ENCODE measurements around the gene ZBTB20.

The ZBTB20 gene

GRCh38 chr3:114454551-114455251 is 692.4 kb downstream of the ZBTB20 start:
- peak overlapping the region; percentile 57 for H3K4me3 ChIP-seq (ENCODE audit: low read depth, low read length)

GRCh38 chr3:114453361-114453780 is 693.7 kb downstream of the ZBTB20 start:
- H3K4me3 ChIP-seq (ENCODE audit: low read depth, low read length): no peak overlapping the region

GRCh38 chr3:114452937-114453336 is 694.2 kb downstream of the ZBTB20 start:
- H3K4me3 ChIP-seq (ENCODE audit: low read depth, low read length): no peak overlapping the region

GRCh38 chr3:114452256-114452655 is 694.8 kb downstream of the ZBTB20 start:
- no peak overlapping the region for H3K4me3 ChIP-seq (ENCODE audit: low read depth, low read length)

- H3K4me3 ChIP-seq (ENCODE audit: low read depth, low read length): no peak overlapping the region
These were observed 695.5 kb downstream of the ZBTB20 start for GRCh38 chr3:114451561-114452018.

GRCh38 chr3:114451051-114451451 is 696.0 kb downstream of the ZBTB20 start:
- H3K4me3 ChIP-seq (ENCODE audit: low read depth, low read length): no peak overlapping the region

- no peak overlapping the region for H3K4me3 ChIP-seq (ENCODE audit: low read depth, low read length)
These were observed 697.0 kb downstream of the ZBTB20 start for GRCh38 chr3:114450008-114450596.

GRCh38 chr3:114449271-114450007 is 697.6 kb downstream of the ZBTB20 start:
- no peak overlapping the region for H3K4me3 ChIP-seq (ENCODE audit: low read depth, low read length)

GRCh38 chr3:114447950-114448479 is 699.1 kb downstream of the ZBTB20 start:
- H3K4me3 ChIP-seq (ENCODE audit: low read depth, low read length): no peak overlapping the region

- H3K4me3 ChIP-seq (ENCODE audit: low read depth, low read length): no peak overlapping the region
These were observed 699.5 kb downstream of the ZBTB20 start for GRCh38 chr3:114447545-114447944.

GRCh38 chr3:114446600-114446999 is 700.5 kb downstream of the ZBTB20 start:
- H3K4me3 ChIP-seq (ENCODE audit: low read depth, low read length): no peak overlapping the region

- H3K4me3 ChIP-seq (ENCODE audit: low read depth, low read length): no peak overlapping the region
These were observed 701.9 kb downstream of the ZBTB20 start for GRCh38 chr3:114445233-114445632.

- no peak overlapping the region for H3K4me3 ChIP-seq (ENCODE audit: low read depth, low read length)
These were observed 702.9 kb downstream of the ZBTB20 start for GRCh38 chr3:114444216-114444615.

GRCh38 chr3:114442246-114442645 is 704.8 kb downstream of the ZBTB20 start:
- H3K4me3 ChIP-seq (ENCODE audit: low read depth, low read length): no peak overlapping the region

GRCh38 chr3:114441386-114441785 is 705.7 kb downstream of the ZBTB20 start:
- H3K4me3 ChIP-seq (ENCODE audit: low read depth, low read length): no peak overlapping the region

- H3K4me3 ChIP-seq (ENCODE audit: low read depth, low read length): no peak overlapping the region
These were observed 706.4 kb downstream of the ZBTB20 start for GRCh38 chr3:114440700-114441099.

GRCh38 chr3:114439284-114439683 is 707.8 kb downstream of the ZBTB20 start:
- no peak overlapping the region for H3K4me3 ChIP-seq (ENCODE audit: low read depth, low read length)

GRCh38 chr3:114437897-114438296 is 709.2 kb downstream of the ZBTB20 start:
- H3K4me3 ChIP-seq (ENCODE audit: low read depth, low read length): no peak overlapping the region

- no peak overlapping the region for H3K4me3 ChIP-seq (ENCODE audit: low read depth, low read length)
These were observed 710.9 kb downstream of the ZBTB20 start for GRCh38 chr3:114436182-114436581.

- no peak overlapping the region for H3K4me3 ChIP-seq (ENCODE audit: low read depth, low read length)
These were observed 711.5 kb downstream of the ZBTB20 start for GRCh38 chr3:114435386-114436115.

- H3K4me3 ChIP-seq (ENCODE audit: low read depth, low read length): no peak overlapping the region
These were observed 714.8 kb downstream of the ZBTB20 start for GRCh38 chr3:114432310-114432709.
